NOMO-1 (cell line): Measurements from ENCODE around the gene ATP5PO.

Experiments
- DNase-seq, 2 experiments: peaks; one replicate each; lab custom pipeline; 2025; ENCODE audit not compliant: unreplicated experiment in 2 of 2; lab: John Stamatoyannopoulos, UW

ATP5PO gene

GRCh38 chr21:33901412-33902288 is 14.0 kb downstream of the ATP5PO start:
- DNase-seq, result no peak

GRCh38 chr21:33899199-33899598 is 16.4 kb downstream of the ATP5PO start:
- no peak for DNase-seq

- DNase-seq, result no peak
These were observed 17.0 kb downstream of the ATP5PO start for GRCh38 chr21:33898586-33898985.

GRCh38 chr21:33897739-33898138 is 17.9 kb downstream of the ATP5PO start:
- no peak for DNase-seq

- no peak for DNase-seq
These were observed 18.5 kb downstream of the ATP5PO start for GRCh38 chr21:33897098-33897497.

GRCh38 chr21:33896691-33897090 is 18.9 kb downstream of the ATP5PO start:
- no peak for DNase-seq

- DNase-seq, result no peak
These were observed 20.2 kb downstream of the ATP5PO start for GRCh38 chr21:33895356-33895755.

GRCh38 chr21:33894736-33895288 is 20.8 kb downstream of the ATP5PO start:
- peak; percentile 65 to 66 for DNase-seq

GRCh38 chr21:33893917-33894316 is 21.7 kb downstream of the ATP5PO start:
- no peak for DNase-seq

GRCh38 chr21:33892853-33893252 is 22.8 kb downstream of the ATP5PO start:
- no peak for DNase-seq

GRCh38 chr21:33890187-33890586 is 25.4 kb downstream of the ATP5PO start:
- no peak for DNase-seq

- DNase-seq, result no peak
These were observed 29.3 kb downstream of the ATP5PO start for GRCh38 chr21:33886321-33886720.

- DNase-seq, result no peak
These were observed 30.5 kb downstream of the ATP5PO start for GRCh38 chr21:33885172-33885514.

- no peak for DNase-seq
These were observed 31.0 kb downstream of the ATP5PO start for GRCh38 chr21:33884376-33885171.

- DNase-seq, result no peak
These were observed 32.5 kb downstream of the ATP5PO start for GRCh38 chr21:33883118-33883517.

- no peak for DNase-seq
These were observed 33.7 kb downstream of the ATP5PO start for GRCh38 chr21:33881689-33882440.

- no peak for DNase-seq
These were observed 35.0 kb downstream of the ATP5PO start for GRCh38 chr21:33880626-33881025.

GRCh38 chr21:33878824-33879223 is 36.8 kb downstream of the ATP5PO start:
- DNase-seq, result no peak

- no peak for DNase-seq
These were observed 40.4 kb downstream of the ATP5PO start for GRCh38 chr21:33875026-33875695.

- DNase-seq, result no peak
These were observed 41.4 kb downstream of the ATP5PO start for GRCh38 chr21:33874161-33874560.
